ENCODE data around the gene EEPD1.
"Not testable (repeated sequence)": the region's sequence is repeated elsewhere in the genome, so short reads cannot be mapped to it uniquely, and the experiment has no call there.

The EEPD1 gene

DNA sequence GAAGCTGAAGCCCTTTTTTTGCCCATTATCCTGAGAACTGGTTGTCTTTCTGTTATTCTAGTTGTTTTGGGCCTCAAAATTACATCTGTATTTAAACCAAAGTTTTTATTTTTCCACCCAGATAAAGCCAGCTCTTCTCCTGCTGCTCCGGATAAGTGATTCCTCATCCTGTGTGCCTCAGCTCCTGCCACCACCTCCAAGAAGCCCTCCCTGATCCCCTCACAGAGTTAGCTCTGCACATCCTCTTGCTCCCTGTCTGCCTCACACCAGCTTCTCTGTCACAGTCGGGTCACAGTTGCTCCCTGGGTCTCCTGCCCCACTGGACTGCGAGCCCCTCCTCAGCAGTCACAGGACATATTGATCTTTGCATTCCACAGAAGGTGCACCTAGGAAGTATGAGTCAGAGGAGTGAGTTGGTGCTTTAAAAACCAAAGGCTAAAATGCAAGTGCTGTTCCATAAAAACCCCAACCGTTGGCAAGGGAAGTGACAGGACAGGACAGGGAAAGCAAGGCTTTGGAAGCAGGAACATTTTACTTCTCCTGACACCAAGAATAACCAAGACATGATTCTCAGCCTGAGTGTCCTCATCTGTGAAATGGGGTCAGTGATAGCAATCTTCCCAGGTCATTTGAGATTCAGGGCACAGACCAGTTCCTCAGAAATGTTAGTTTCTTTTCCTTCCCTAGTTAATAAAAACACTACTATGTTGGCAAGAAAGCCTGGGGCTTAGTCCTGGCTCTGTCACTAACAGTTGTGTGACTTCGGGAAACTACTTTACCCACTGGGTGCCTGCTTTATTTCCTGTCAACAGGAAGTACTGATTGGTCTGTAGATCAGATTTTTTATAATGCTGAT, 36.5 kb upstream of the EEPD1 start:
- no peaks in the 10 kb centered on the region for H3K9me3 ChIP-seq (ENCODE audit: insufficient read depth, low read depth, low read length)
- H3K9ac ChIP-seq (ENCODE audit: low read depth, low read length), result no peak overlapping the region
- H3K36me3 ChIP-seq (ENCODE audit: insufficient read depth, low read depth, low read length), result no peaks in the 10 kb centered on the region
- H3K4me1 ChIP-seq (ENCODE audit: insufficient read depth, low read length), result no peaks in the 10 kb centered on the region; the same call in 1 of the 2 replicates
- H3K4me3 ChIP-seq (ENCODE audit: low read length), result no peak overlapping the region
- no peaks in the 10 kb centered on the region for H3K27me3 ChIP-seq (ENCODE audit: insufficient read depth, low read length)
- no peak overlapping the region for H3K27ac ChIP-seq (ENCODE audit: low read length)

DNA sequence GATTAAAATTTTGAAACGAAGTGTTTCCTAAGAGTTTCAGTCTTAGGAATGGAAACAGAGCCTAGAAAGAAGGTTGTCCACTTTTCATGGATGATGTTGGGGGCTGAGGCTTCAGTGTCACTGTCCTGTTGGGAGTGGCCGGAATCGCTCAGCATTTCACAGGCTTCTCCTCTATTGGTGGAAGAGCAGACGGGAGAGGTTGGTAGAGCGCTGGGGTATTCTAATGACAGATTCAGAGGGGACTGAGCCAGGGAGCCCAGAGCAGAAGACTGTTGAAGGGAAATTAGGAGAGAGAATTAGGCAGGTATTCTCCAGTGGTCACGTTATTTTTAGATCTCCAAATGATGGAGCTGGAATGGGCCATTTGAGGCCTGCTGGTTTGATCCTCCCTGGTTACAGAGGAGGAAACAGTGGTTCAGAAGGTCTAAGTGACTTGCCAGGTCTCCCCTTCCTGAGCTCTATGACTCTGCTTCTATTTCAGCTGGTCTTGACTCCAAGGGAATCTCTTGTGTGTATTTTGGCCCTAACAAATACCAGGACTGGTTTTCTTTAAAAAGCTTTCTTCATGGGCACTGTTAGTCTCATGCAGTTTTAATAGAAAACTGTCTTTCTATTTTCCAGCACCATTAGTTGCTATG, 35.7 kb upstream of the EEPD1 start:
- Histone ChIP-seq H3K9me3 (ENCODE audit: insufficient read depth, low read depth, low read length) (no peaks in the 10 kb centered on the region), H3K4me1 (ENCODE audit: insufficient read depth, low read length) (no peaks in the 10 kb centered on the region; the same call in 1 of the 2 replicates), H3K9ac (ENCODE audit: low read depth, low read length) (no peak overlapping the region), H3K4me3 (ENCODE audit: low read length) (no peak overlapping the region), H3K36me3 (ENCODE audit: insufficient read depth, low read depth, low read length) (no peaks in the 10 kb centered on the region), H3K27me3 (ENCODE audit: insufficient read depth, low read length) (no peaks in the 10 kb centered on the region), H3K27ac (ENCODE audit: low read length) (no peak overlapping the region)

DNA sequence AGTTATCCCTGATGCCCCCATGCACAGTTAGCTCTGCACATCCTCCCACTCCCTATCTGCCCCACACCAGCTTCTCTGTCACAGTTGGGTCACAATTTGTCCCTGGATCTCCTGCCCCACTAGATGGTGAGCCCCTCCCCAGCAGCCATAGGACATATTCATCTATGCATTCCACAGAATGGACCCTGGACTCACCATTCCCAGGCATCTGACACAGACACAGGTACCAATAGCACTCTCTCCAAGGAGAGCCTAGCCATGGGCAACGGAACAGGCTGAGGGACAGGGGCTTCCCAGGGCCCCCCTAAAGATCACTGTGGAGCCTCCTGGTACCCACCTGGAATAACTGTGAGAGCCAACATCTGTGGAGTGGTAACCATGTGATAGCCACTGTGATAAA, 34.7 kb upstream of the EEPD1 start:
- Histone ChIP-seq H3K4me1 (ENCODE audit: insufficient read depth, low read length) (no peaks in the 10 kb centered on the region; the same call in 1 of the 2 replicates), H3K9ac (ENCODE audit: low read depth, low read length) (no peak overlapping the region), H3K27me3 (ENCODE audit: insufficient read depth, low read length) (no peaks in the 10 kb centered on the region), H3K27ac (ENCODE audit: low read length) (no peak overlapping the region), H3K36me3 (ENCODE audit: insufficient read depth, low read depth, low read length) (no peaks in the 10 kb centered on the region), H3K9me3 (ENCODE audit: insufficient read depth, low read depth, low read length) (no peaks in the 10 kb centered on the region), H3K4me3 (ENCODE audit: low read length) (no peak overlapping the region)

DNA sequence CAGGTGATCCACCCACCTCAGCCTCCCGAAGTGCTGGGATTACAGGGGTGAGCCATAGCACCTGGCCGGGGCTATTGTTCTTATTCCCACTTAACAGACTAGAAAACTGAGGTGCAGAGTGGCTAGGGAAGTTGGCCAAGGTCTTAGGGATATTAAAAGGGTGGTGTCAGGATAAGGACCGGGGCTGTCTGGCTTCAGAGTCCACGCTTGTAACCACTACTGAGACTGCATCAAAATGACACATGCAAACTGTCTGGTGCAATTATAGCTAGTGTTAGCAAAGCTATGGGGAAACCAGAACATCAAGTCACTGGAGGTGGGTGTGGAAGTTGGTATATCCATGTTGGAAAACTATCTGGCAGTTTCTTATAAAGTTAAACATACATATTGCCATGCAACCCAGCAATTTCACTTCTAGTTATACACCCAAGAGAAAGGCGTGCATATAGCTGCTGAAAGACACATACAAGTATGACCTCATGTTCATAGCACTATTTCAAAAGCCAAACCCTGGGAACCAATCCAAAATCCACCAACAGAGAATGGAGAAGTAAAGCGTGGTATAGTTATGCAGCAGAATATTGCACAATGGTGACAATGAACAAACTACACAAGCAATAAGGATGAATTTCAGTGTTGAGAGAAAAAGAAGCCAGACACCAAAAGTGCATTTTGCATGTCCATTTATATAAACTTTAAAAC, 33.9 kb upstream of the EEPD1 start:
- H3K4me3 ChIP-seq (ENCODE audit: low read length), result no peak overlapping the region
- no peaks in the 10 kb centered on the region for H3K27me3 ChIP-seq (ENCODE audit: insufficient read depth, low read length)
- H3K36me3 ChIP-seq (ENCODE audit: insufficient read depth, low read depth, low read length), result no peaks in the 10 kb centered on the region
- no peaks in the 10 kb centered on the region for H3K9me3 ChIP-seq (ENCODE audit: insufficient read depth, low read depth, low read length)
- no peak overlapping the region for H3K27ac ChIP-seq (ENCODE audit: low read length)
- no peak overlapping the region for H3K9ac ChIP-seq (ENCODE audit: low read depth, low read length)
- no peaks in the 10 kb centered on the region; the same call in 1 of the 2 replicates for H3K4me1 ChIP-seq (ENCODE audit: insufficient read depth, low read length)

DNA sequence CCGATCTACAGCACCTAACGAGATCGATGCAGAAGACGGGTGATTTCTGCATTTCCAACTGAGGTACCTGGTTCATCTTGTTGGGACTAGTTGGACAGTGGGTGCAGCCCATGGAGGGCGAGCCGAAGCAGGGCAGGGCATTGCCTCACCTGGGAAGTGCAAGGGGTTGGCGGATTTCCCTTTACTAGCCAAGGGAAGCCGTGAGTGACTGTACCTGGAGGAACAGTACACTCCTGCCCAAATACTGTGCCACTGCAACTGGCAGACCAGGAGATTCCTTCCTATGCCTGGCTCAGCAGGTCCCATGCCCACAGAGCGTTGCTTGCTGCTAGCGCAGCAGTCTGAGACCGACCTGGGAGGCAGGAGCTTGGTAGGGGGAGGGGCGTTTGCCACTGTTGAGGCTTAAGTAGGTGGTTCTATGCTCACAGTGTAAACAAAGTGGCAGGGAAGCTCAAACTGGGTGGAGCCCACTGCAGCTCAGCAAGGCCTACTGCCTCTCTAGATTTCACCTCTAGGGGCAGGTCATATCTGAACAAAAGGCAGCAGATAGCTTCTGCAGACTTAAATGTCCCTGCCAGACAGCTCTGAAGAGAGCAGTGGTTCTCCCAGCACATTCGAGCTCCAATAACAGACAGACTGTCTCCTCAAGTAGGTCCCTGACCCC, 32.9 kb upstream of the EEPD1 start:
- not testable (repeated sequence) for H3K4me1 ChIP-seq (ENCODE audit: insufficient read depth, low read length); H3K27ac ChIP-seq (ENCODE audit: low read length); H3K4me3 ChIP-seq (ENCODE audit: low read length); H3K9me3 ChIP-seq (ENCODE audit: insufficient read depth, low read depth, low read length); H3K27me3 ChIP-seq (ENCODE audit: insufficient read depth, low read length); H3K9ac ChIP-seq (ENCODE audit: low read depth, low read length); H3K36me3 ChIP-seq (ENCODE audit: insufficient read depth, low read depth, low read length)

DNA sequence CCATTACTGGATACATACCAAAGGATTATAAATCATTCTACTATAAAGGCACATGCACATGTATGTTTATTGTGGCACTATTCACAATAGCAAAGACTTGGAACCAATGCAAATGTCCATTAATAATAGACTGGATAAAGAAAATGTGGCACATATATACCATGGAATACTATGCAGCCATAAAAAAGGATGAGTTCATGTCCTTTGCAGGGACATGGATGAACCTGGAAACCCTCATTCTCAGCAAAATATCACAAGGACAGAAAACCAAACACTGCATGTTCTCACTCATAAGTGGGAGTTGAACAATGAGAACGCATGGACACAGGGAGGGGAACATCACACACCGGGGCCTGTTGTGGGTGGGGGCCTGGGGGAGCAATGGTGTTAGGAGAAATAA, 27.4 kb upstream of the EEPD1 start:
- not testable (repeated sequence) for H3K36me3 ChIP-seq (ENCODE audit: insufficient read depth, low read depth, low read length); H3K4me1 ChIP-seq (ENCODE audit: insufficient read depth, low read length); H3K27me3 ChIP-seq (ENCODE audit: insufficient read depth, low read length); H3K9ac ChIP-seq (ENCODE audit: low read depth, low read length); H3K9me3 ChIP-seq (ENCODE audit: insufficient read depth, low read depth, low read length); H3K4me3 ChIP-seq (ENCODE audit: low read length); H3K27ac ChIP-seq (ENCODE audit: low read length)

DNA sequence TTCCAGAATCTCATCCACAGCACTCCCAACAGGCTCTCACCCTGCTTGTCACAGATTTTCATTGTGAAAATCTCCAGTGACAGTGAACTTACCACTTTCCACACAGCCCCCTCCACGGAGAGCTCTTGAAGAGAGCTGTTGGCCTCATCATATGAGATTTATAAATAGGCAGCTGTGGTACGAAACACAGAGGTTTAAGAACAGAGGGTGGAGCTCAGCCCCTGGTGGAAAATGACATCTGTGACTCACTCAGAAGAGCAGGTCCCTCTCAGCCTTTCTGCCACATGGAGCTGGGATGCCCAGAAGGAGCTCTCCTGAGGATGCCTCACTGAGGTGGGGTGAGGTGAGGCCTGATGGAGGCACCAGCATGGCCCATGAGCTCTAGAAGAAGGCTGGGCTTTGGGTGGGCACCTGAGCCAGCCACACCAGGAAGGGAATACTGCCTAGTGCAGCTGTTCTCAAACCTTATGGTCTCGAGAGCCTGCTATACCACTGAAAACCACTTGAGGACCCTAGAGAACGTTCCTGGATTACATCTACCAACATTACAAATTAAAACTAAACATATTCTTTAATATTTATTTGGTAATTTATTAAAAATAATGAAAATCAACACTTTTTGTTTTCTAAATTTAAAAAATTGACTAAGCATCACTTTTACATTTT, 25.8 kb upstream of the EEPD1 start:
- H3K4me3 ChIP-seq (ENCODE audit: low read length), result no peak overlapping the region
- H3K27ac ChIP-seq (ENCODE audit: low read length), result no peak overlapping the region
- no peaks in the 10 kb centered on the region for H3K9me3 ChIP-seq (ENCODE audit: insufficient read depth, low read depth, low read length)
- H3K4me1 ChIP-seq (ENCODE audit: insufficient read depth, low read length), result no peaks in the 10 kb centered on the region; the same call in 1 of the 2 replicates
- H3K9ac ChIP-seq (ENCODE audit: low read depth, low read length), result no peak overlapping the region
- no peaks in the 10 kb centered on the region for H3K36me3 ChIP-seq (ENCODE audit: insufficient read depth, low read depth, low read length)
- no peaks in the 10 kb centered on the region for H3K27me3 ChIP-seq (ENCODE audit: insufficient read depth, low read length)

DNA sequence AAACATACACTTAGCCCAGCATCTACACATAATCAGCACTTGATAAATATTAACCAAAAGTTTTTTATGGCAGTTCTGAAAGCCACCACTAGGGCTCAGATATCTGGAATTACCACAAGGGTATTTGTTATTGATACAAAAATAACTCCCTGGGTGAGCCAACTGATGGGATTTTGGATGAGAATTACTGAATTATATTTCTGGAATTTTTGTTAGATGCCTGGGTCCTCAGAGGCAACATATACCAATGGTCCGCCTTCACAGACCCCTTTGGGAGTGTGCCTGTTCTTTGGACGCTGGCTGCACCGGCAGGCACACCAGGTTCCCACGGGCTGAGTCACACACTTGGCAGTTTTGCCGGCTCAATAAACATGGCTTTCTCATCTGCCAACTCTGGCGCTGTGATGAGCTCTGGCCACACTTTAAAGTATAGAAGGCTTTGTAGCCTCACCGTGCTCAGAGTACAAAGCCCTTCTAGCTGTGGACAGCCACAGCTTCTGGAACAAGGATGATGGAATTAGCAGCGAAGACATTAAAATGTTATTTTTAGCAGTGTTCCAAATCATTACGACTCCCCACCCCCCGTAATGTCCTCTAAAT, 24.5 kb upstream of the EEPD1 start:
- Histone ChIP-seq H3K27me3 (ENCODE audit: insufficient read depth, low read length) (no peaks in the 10 kb centered on the region), H3K4me1 (ENCODE audit: insufficient read depth, low read length) (no peaks in the 10 kb centered on the region; the same call in 1 of the 2 replicates), H3K9me3 (ENCODE audit: insufficient read depth, low read depth, low read length) (no peaks in the 10 kb centered on the region), H3K27ac (ENCODE audit: low read length) (no peak overlapping the region), H3K4me3 (ENCODE audit: low read length) (no peak overlapping the region), H3K9ac (ENCODE audit: low read depth, low read length) (no peak overlapping the region), H3K36me3 (ENCODE audit: insufficient read depth, low read depth, low read length) (no peaks in the 10 kb centered on the region)

DNA sequence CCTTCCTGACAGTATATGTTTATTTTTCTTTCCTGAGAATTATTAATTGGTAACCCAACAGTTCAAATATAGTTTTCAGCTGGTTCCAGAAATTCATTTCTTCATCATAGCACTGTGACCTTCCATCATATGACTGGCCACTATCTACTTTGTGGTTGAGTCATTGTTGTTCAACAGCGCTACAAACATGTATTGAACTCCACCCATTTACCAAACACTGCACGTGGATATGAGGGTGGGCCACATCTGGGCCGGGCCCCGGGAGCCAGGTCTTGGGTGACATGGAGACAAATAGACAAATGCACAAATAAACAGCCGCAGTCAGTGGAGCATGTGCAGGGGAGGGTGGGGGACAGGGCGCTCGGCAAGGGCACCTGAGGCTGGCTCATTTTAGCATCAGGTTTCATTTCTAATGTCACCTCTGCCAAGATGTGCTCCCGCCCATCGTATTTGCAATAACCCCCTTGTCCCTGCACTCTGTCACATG, 24.0 kb upstream of the EEPD1 start:
- Histone ChIP-seq H3K36me3 (ENCODE audit: insufficient read depth, low read depth, low read length) (no peaks in the 10 kb centered on the region), H3K27ac (ENCODE audit: low read length) (no peak overlapping the region), H3K27me3 (ENCODE audit: insufficient read depth, low read length) (no peaks in the 10 kb centered on the region), H3K9me3 (ENCODE audit: insufficient read depth, low read depth, low read length) (no peaks in the 10 kb centered on the region), H3K4me1 (ENCODE audit: insufficient read depth, low read length) (no peaks in the 10 kb centered on the region; the same call in 1 of the 2 replicates), H3K9ac (ENCODE audit: low read depth, low read length) (no peak overlapping the region), H3K4me3 (ENCODE audit: low read length) (no peak overlapping the region)

DNA sequence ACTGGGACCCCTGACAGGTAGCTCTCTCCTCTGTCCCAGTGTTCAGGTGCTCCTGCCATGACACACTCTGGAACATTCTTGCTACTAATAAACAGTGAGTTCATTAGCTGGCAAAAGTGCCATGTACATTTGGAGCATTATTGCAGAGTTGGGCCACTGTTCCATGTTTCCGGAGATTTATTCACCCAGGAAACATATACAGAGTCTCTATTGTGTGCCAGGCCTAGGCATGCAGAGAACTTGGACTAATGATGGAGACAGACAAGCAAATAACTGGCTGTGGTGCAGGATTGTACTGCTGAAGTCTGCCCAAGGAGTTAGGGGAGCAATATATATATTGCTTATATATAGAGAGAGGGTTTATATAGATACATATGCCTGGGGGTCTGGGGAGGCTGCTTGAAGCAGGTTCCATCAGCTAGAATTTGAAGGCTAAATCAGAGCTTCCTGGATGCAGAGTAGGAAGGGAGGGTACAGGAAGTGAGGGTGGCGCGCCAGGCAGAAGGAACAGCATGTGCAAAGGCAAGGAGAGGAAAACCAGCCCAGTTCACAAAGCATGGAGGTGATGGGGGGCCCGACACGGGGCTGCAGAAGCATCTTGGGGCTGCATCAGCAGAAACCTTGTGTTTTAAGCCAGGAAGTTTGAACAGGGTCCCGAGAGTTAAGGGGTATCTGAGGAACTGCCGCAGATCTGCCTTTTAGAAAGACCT, 22.7 kb upstream of the EEPD1 start:
- Histone ChIP-seq H3K4me3 (ENCODE audit: low read length) (no peak overlapping the region), H3K27ac (ENCODE audit: low read length) (no peak overlapping the region), H3K27me3 (ENCODE audit: insufficient read depth, low read length) (no peaks in the 10 kb centered on the region), H3K9me3 (ENCODE audit: insufficient read depth, low read depth, low read length) (no peaks in the 10 kb centered on the region), H3K36me3 (ENCODE audit: insufficient read depth, low read depth, low read length) (no peaks in the 10 kb centered on the region), H3K9ac (ENCODE audit: low read depth, low read length) (no peak overlapping the region), H3K4me1 (ENCODE audit: insufficient read depth, low read length) (no peaks in the 10 kb centered on the region; the same call in 1 of the 2 replicates)
